GM21381 (cell line): ENCODE results near the gene EIF3F.

Source experiments
- ATAC-seq: cut with Tn5 transposase; IDR thresholded peaks from one replicate; pipeline ENCODE4 v1.9.1; 2021; ENCODE audit warnings: mild to moderate bottlenecking, moderate library complexity; ENCODE audit not compliant: unreplicated experiment

Gene EIF3F

GRCh38 chr11:8020244-8020597 is 33.1 kb downstream of the EIF3F start:
- ATAC-seq: no peak

- no peak for ATAC-seq
Observed at GRCh38 chr11:8021920-8022319, 34.8 kb downstream of the EIF3F start.

- no peak for ATAC-seq
Observed at GRCh38 chr11:8022876-8023275, 35.7 kb downstream of the EIF3F start.

DNA sequence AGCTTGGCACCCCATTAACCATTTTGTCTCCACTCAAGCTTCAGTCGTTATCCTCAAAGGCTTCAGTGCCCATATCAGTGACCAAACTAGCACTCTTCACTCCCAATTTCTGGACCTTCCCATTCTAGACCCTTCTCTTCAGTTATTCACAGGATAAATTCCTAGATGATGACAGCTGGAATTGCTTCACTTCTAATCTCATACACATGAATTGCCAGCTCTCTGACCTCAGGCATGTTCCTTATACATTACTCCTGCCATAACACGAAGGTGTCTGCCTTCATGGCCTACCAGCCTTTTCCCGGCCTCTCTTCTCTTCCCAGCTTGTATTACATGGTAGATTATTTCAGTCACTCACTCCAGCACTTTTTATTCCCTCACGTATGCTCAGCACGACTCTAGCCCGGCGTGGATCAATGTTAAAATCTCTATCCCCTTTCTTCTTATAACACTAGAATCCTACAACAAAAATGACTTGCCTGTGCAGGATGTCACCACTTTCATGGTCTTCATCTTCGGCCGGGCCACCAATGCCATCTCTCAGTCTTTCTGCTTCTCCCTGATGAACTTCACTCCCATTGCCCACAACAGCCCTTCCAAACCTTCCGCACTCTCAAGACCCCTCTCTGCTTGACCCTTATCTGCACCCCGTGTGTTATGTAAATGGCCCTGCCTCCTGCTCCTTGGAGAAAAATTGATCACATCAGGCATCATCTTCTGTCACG is 36.9 kb downstream of the EIF3F start:
- no peak for ATAC-seq

GRCh38 chr11:8025123-8025522 is 38.0 kb downstream of the EIF3F start:
- ATAC-seq: no peak

- ATAC-seq: no peak
Observed at GRCh38 chr11:8025816-8026215, 38.7 kb downstream of the EIF3F start.

DNA sequence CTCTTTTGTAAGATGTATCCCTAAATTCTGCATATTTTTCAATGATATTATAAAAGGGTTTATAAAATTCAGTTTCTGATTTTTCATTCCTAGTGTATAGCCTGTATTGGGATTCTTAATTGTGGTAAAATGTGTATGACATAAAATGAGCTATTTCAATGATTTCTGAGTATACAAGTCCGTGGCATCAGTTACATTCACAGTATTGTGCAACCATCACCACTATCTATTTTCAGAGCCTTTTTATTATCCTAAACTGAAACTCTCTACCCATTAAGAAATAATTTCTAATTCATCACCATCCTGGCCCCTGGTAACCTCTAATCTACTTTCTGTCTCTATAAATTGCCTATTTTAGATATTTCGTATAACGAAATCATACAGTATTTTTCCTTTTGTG is 39.8 kb downstream of the EIF3F start:
- ATAC-seq: no peak

- ATAC-seq: no peak
Observed at GRCh38 chr11:8028766-8029165, 41.6 kb downstream of the EIF3F start.

DNA sequence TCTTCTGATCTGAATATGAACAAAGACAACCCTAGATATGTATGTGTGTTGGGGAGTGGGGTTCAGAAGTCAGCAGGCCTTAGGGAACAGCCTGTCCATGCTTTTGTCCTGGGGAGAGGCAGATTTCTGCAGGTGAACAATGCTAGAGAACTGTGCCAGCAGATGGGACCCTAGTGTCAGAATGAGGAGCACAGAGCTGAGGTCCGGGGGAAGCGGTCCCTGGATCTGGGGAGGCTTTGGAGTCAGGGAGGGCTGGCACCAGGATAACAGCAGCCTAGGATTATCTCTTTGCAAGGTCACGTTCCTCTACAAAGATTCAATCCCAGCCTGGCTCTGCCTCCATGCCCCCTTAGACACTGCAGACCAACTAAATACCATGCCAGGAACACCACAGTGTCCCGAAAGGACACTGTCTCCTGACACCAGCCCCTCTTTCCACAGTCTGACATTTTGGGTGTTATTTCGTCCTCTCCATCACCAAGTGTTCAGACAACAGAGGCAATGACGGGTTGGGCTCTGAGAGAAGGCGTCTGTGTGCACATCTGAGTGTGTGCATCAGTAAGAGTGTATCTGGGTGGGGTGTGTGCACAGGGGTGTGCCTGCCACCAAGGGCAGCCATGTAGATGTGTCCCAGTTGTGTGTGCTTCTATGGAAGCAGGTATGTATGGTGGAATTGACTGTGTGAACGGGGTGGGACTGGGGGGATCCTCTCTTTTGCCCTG is 43.5 kb downstream of the EIF3F start:
- ATAC-seq: no peak

- ATAC-seq: no peak
Observed at GRCh38 chr11:8031248-8032115, 44.3 kb downstream of the EIF3F start.

GRCh38 chr11:8032122-8032521 is 45.0 kb downstream of the EIF3F start:
- ATAC-seq: no peak

DNA sequence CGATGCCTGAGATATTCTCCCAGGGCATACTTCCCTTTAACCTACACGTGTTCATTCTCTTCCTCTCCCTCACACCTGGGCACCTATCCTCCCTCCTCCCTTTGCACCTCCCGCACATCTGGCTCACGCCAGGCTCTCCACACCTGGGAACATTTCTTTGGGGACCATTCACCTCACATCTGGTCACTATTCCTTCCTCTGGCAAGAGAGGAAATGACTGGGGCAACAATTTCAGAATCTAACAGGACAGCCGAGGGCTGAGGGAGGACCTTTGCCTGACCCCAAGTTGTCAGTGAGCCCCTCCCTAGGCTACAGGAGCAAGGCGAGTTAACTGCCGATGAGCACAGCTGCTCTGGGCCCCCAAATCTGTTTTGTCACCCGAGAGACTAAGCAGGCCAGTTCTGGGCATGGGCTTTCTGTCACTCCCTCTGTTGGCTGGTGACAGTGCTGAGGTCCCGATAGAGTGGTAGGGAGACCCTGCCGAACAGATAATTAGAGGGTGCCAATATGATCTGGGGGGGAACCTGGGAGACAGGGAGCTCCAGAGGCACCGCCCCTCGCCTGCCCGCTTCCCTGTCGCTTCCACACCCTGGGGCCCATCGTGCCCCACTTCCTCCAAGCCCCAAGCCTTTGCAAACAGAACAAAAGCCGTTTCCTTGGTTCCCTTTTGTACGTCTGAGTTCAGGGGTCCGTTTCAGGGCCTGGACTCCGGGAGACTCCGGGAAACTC is 45.6 kb downstream of the EIF3F start:
- ATAC-seq: no peak

DNA sequence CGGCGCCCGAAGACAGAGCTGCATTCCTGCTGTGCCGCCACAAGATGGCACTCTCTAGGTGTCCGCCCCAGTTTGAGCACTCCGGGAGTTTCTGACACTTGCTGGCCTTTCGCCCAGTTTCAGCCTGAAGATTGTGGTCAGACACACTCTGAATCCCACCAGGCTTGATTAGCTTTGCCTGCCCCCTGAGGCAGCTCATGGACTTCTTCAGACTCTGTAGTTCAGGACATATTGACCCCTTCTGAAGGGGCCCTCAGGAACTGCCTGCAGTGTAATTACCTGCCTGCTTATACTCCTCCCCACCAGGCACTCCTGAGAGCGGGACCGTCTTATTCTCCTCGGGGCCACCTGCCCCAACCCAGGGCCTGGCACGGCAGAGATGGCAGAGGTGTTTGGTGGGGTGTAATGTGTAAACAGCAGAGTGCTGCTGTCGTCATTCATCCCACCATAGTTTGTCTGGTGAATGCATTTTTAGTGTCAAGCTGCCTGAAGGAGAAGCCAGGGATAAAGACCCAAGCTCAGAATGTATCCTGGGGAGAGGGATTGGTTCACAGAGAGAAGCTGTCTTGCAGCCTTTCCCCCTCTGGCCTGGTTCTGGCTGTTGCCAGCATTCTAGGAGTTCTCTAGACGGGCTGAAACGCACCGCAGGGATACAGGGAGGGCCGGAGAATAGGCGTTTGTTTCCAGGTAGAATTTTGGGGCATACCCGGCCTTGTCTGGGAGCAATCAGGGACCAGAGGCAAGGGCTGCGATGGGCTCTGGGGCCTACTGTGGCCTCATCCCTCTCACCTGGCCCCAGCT is 46.4 kb downstream of the EIF3F start:
- ATAC-seq: peak; percentile 83

GRCh38 chr11:8034106-8034585 is 47.0 kb downstream of the EIF3F start:
- ATAC-seq: no peak

DNA sequence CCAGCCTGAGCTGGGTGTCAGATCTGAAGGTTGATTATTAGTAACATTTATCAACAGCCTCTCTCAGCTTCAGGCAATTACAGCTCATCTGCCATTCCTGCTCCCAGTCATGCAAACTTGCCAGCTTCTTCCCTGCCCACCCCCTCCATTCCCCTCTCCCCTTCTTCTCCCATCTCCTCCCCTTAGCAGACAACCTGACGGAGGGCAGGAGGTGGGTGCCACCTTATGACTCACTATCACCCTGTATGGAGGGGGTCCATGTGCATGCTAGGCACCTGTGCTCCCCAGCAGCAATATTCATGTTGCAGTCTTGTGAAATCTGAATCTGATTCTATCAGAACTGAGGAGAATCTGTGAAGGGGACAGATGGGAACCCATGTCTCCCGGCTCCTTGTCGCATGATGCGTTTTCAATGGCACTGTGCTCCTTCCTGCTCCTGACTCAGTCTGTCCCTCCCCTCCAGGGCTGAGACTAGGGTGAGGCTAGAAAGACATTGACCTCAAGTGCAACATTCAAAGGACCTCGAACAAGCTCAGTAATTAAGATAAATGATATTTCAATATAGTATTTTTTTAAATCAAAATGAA is 47.6 kb downstream of the EIF3F start:
- ATAC-seq: no peak

GRCh38 chr11:8035200-8035855 is 48.2 kb downstream of the EIF3F start:
- ATAC-seq: no peak

- ATAC-seq: no peak
Observed at GRCh38 chr11:8036002-8036802, 49.1 kb downstream of the EIF3F start.

DNA sequence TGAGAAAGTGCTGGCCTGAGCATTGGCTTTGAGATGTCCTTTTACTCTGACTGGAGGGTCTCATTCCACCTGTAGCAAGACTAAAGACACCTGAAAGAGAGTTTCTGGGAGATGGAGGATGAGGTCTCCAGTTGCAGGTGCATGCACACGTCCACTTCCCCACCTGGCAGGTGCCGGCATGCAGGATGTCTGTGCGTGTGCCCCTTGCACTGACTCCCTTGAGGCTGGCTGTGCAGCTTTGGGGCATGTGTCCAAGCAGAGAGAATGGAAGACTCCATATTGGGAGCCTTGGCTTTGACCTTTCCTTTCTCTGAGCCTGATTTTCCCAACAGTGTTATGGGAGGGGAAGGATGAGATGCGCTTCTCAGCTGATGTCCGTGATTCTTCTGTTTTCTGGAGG is 49.8 kb downstream of the EIF3F start:
- no peak for ATAC-seq
